ENCODE data around the gene LAD1.

LAD1 gene

DNA sequence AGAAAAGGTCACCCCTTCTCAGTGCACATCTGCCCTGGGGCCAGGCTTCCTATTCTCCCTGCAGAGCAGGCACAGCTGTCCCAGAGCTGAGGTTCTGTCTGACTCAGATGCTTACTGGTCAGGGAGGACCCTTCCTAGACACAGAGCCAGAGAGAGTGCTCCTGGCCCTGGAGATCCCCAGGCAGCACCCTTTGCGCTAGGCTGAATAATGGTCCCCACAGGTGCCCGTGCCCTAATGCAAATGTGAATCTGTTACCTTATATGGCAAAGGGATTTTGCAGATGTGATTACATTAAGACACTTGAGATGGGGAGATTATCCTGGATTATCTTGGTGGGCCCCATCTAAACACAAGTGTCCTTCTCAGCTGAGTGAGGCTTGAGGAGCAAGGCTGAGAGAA is 25.0 kb upstream of the LAD1 start:
- intact Hi-C loops (cut with micrococcal nuclease), result no loop called here
- Mint-ChIP-seq H3K9me3 (no peaks in the 10 kb centered on the region), H3K4me1 (ENCODE audit: low read depth) (peaks cover 12% of the 10 kb centered on the region), H3K36me3 (ENCODE audit: low read depth) (no peaks in the 10 kb centered on the region), H3K27ac (no peak overlapping the region), H3K27me3 (peaks cover 6% of the 10 kb centered on the region), H3K4me3 (no peak overlapping the region)

DNA sequence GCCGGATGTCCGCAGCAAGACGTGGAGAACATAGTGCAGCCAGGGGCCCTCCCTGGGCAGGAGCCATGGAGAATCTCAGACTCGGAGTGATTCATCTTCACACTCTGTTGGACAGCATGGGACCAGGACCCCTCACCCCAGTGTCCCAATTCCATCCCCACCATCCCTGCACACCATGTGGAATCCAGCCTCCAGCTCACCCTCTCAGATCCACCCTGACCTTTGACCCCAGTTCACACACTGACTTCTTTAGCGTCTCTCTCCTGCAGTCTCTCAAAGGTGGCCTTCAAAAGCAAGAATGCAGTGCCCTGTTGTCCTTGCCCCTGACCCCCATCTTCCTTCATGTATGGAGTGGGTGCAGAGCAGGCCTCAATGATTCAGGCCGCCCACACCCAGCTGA is 24.5 kb upstream of the LAD1 start:
- H3K4me3 Mint-ChIP-seq, result no peak overlapping the region
- H3K36me3 Mint-ChIP-seq (ENCODE audit: low read depth), result no peaks in the 10 kb centered on the region
- intact Hi-C loops (cut with micrococcal nuclease), result no loop called here
- peaks cover 8% of the 10 kb centered on the region for H3K27me3 Mint-ChIP-seq
- H3K9me3 Mint-ChIP-seq, result no peaks in the 10 kb centered on the region
- peaks cover 12% of the 10 kb centered on the region for H3K4me1 Mint-ChIP-seq (ENCODE audit: low read depth)
- H3K27ac Mint-ChIP-seq, result no peak overlapping the region

DNA sequence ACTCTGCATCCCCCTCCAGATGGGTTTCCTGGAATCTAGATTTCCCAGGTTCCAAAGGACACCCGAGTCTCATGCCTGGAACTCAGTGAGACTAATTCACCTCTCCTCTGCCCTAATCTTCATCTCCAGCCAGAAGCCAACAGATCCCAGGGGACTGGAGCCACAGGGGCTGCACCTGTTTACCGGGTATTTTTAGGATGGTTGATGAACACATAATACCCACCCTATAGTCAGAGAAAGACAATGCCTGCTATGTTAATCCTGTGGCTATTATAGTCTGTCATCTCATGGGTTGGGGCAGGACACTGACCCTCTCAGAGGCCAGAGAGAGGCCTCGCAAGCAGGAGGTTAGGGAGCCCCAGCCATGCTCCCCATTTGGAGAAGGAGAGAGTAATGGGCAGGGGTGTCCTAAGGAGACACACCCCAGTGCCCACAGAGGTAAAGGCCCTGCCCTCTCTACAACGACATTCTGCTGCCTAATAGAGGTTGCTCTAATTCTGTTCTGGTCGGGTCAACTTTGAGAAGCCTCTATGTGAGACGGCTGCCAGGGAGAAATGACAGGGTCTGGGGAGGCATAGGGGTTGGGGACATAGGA is 23.4 kb upstream of the LAD1 start:
- intact Hi-C loops (cut with micrococcal nuclease), result no loop called here
- Mint-ChIP-seq H3K4me1 (ENCODE audit: low read depth) (peaks cover 2% of the 10 kb centered on the region), H3K4me3 (no peak overlapping the region), H3K27ac (no peak overlapping the region), H3K27me3 (peaks cover 8% of the 10 kb centered on the region), H3K9me3 (no peaks in the 10 kb centered on the region), H3K36me3 (ENCODE audit: low read depth) (no peaks in the 10 kb centered on the region)

DNA sequence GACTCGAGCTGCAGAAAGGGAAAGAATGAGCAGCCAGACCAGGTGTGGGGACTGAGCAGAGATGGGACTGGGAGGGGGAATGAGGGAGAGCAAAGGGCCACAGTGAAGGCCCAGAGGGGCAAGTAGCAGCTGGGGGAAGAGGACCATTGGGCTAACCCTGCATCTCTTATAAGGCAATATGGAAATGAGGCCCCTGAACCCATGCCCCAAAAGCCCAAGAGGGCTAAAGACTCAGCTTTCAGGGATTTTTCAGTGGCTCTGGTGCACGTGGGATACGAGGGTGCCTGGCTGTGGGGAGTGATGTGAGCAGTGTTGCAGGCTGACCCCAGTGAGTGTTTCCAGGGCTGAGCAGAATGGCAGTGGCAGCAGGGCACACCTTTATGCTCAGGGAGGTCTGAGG is 22.9 kb upstream of the LAD1 start:
- Mint-ChIP-seq H3K27me3 (peaks cover 8% of the 10 kb centered on the region), H3K36me3 (ENCODE audit: low read depth) (no peaks in the 10 kb centered on the region), H3K9me3 (no peaks in the 10 kb centered on the region), H3K4me3 (no peak overlapping the region), H3K4me1 (ENCODE audit: low read depth) (no peaks in the 10 kb centered on the region), H3K27ac (no peak overlapping the region)
- intact Hi-C loops (cut with micrococcal nuclease), result no loop called here

DNA sequence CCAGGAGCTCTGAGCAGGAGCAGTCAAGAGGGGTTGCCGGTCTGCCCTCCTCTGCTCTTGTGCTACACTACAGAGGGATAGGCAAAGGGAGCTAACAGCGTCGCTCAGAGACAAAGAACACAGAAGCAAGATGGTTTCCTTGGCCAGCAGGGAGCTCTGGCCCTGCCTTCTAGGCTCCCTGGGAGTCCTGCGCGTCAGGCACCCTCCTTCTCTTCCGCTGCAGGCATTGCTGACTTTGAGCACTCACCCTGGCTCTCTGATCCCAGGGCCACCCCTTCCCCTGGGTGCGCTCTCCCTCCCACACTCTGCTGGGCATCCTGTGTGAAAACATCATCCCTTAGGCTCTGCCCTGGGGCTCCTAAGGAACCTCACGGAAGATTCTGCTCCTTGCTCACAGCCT is 21.9 kb upstream of the LAD1 start:
- Mint-ChIP-seq H3K4me1 (ENCODE audit: low read depth) (no peaks in the 10 kb centered on the region), H3K4me3 (no peak overlapping the region), H3K36me3 (ENCODE audit: low read depth) (no peaks in the 10 kb centered on the region), H3K9me3 (no peaks in the 10 kb centered on the region), H3K27ac (no peak overlapping the region), H3K27me3 (peaks cover 6% of the 10 kb centered on the region)
- intact Hi-C loops (cut with micrococcal nuclease), result no loop called here

DNA sequence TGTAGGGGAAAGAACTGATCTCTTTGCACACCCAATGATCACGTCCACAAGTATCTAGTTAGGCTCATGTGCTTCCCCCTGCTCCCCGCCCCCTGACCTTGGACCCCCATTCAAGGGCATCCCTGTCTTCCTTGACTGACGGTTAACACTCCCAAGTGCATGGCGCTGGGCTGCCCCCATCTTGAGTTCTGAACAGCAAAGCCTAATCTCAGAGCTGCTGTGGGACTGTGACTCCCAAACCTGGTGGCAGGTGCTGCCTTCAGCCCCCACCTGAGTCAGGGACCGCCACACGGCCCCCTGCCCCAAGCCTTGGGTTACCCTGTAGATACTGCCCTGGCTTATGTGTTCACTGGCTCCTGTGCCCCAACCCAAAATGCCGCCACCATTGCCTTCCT is 21.5 kb upstream of the LAD1 start:
- intact Hi-C loops (cut with micrococcal nuclease), result no loop called here
- no peak overlapping the region for H3K27ac Mint-ChIP-seq
- H3K4me3 Mint-ChIP-seq, result no peak overlapping the region
- H3K36me3 Mint-ChIP-seq (ENCODE audit: low read depth), result no peaks in the 10 kb centered on the region
- peaks cover 5% of the 10 kb centered on the region for H3K27me3 Mint-ChIP-seq
- H3K4me1 Mint-ChIP-seq (ENCODE audit: low read depth), result no peaks in the 10 kb centered on the region
- no peaks in the 10 kb centered on the region for H3K9me3 Mint-ChIP-seq

DNA sequence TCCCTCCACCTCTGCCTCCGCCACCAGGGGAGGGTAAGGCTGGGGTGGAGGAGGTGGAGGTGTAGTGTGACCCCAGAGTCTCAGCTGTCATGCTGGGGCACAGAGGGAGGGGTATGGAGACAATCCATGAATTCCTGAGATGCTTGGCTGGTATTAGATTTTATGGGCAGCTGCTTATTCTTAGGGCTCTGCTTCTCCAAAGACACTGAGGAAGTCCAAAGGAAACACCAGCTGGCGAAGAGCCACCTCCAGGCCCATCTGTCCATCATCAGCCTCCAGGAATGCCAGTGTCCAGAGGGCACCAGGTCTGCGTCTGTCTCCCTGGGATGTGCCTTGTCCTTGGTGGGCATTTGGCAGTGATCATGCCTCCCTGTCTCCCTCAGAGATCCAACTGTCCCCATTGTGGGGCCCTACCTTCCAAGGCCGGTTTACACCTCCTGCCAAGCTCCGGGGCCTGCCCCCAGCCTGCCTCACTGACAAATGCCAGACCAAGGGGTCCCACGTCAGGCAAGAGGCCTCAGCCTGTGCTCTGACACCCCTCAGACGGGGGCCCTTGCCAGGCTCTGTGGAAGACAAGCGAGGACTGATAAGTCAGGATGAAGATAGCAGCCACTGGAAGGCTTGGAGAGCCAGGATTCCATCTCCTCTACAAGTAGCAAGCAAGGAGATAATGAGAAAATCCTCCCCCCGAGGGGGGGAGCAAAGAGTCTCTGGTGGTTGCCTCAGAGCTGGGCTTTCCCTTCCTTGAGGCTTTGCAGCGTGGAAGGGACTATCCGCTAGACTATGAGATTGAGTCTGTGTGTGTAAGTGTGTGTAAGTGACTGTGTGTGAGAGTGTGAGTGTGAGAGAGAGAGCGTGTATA is 20.9 kb upstream of the LAD1 start:
- H3K9me3 Mint-ChIP-seq, result no peaks in the 10 kb centered on the region
- no peak overlapping the region for H3K27ac Mint-ChIP-seq
- no peak overlapping the region for H3K4me3 Mint-ChIP-seq
- no peaks in the 10 kb centered on the region for H3K4me1 Mint-ChIP-seq (ENCODE audit: low read depth)
- H3K27me3 Mint-ChIP-seq, result peaks cover 5% of the 10 kb centered on the region
- H3K36me3 Mint-ChIP-seq (ENCODE audit: low read depth), result no peaks in the 10 kb centered on the region
- intact Hi-C loops (cut with micrococcal nuclease), result no loop called here

DNA sequence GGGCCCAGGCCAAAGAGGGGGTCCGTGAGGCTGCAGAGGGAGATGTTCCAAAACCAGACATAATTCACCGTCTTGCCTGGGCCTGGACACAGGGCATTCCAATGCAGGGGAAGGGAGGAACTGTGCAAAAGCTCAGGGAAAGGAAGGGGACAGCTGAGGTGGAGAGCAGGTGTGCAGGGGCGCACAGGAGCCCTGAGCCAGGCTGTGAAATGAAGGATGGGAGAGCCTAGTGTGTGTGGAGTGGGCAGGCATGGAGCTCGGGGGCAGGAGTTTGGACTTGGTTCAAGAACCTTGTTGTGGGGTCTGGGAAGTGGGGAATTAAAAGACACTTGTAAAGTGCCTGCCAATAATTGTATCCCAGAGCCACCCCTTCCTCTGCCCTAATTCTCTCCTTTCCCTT is 20.1 kb upstream of the LAD1 start:
- Mint-ChIP-seq H3K4me3 (no peak overlapping the region), H3K27ac (no peak overlapping the region), H3K27me3 (peaks cover 5% of the 10 kb centered on the region), H3K36me3 (ENCODE audit: low read depth) (no peaks in the 10 kb centered on the region), H3K9me3 (no peaks in the 10 kb centered on the region), H3K4me1 (ENCODE audit: low read depth) (no peaks in the 10 kb centered on the region)
- intact Hi-C loops (cut with micrococcal nuclease), result no loop called here

DNA sequence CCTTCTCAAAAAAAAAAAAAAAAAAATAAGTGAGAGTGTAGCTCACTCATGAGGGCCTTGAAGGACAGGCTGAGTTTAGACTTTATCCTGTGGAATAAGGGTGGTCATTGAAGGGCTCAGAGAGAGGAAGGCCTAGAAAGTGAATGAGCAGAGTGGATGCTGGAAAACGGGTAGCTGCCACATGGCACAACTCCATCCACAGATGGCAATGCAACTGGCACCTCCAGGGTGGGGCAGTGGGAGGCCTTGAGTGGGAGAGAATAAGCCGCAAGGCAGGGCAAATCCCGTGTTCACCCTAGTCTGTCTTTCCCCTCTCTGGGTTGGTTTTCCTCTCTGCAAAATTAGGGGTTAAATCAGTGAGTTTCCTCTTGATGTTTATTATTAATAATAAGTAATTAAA is 19.3 kb upstream of the LAD1 start:
- Mint-ChIP-seq H3K27ac (no peak overlapping the region), H3K4me1 (ENCODE audit: low read depth) (no peaks in the 10 kb centered on the region), H3K36me3 (ENCODE audit: low read depth) (no peaks in the 10 kb centered on the region), H3K27me3 (peaks cover 5% of the 10 kb centered on the region), H3K9me3 (no peaks in the 10 kb centered on the region), H3K4me3 (no peak overlapping the region)
- intact Hi-C loops (cut with micrococcal nuclease), result no loop called here

DNA sequence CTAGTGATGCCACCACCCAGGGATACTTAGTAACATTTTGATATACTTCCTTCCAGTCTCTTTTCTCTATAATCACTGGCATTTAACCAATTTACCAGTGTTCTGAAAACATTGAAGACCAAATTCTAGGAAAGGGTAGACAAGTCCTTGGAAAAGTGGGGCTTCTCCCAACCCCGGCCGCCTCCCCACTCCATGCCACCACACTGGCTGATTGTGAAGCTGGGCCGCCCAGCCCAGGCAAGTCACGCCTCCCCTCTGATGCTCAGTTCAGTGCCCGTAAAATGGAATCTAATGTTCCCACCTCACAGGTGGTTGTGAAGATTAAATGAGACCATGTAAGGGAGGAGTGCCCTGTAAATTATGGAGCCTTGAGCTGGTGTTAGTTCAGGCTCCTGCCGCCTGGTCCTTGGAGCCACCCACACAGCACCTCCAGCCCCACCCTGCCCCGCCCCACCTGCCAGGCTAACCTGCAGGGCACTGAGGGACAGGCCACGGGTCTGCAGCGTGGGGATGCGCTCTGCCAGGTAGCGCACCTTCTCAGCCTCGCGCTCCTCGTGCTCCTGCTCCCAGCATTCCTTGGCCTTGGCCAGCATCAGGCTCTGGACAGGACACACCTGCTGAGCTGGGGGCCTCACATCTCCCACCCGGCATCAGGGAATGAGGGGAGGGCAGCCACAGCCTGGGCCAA is 15.1 kb upstream of the LAD1 start:
- intact Hi-C loops (cut with micrococcal nuclease), result no loop called here
- H3K9me3 Mint-ChIP-seq, result no peaks in the 10 kb centered on the region
- no peak overlapping the region for H3K27ac Mint-ChIP-seq
- no peak overlapping the region for H3K4me3 Mint-ChIP-seq
- no peaks in the 10 kb centered on the region for H3K4me1 Mint-ChIP-seq (ENCODE audit: low read depth)
- H3K27me3 Mint-ChIP-seq, result peaks cover 7% of the 10 kb centered on the region
- no peaks in the 10 kb centered on the region for H3K36me3 Mint-ChIP-seq (ENCODE audit: low read depth)

DNA sequence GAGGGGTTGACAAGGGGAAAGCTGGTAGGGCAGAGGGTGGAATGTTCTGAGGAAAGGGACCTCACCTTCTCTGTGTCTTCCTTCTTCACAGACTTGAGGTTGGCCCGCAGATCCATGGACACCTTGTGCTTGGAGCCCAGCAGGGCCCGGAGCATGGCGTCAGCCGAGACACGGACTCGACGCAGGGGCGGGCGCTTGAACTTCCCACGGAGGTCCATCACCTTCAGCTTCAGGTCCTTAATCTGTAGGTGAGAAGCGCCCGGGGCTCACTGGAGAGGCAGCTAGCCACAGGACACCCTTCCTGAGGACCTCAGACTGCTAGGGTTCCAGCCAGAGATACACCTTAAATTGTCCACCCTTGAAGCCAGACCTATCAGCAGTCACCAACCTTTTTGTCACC is 12.2 kb upstream of the LAD1 start:
- H3K36me3 Mint-ChIP-seq (ENCODE audit: low read depth), result no peaks in the 10 kb centered on the region
- intact Hi-C loops (cut with micrococcal nuclease), result no loop called here
- H3K4me3 Mint-ChIP-seq, result no peak overlapping the region
- H3K27ac Mint-ChIP-seq, result no peak overlapping the region
- H3K4me1 Mint-ChIP-seq (ENCODE audit: low read depth), result no peaks in the 10 kb centered on the region
- no peaks in the 10 kb centered on the region for H3K9me3 Mint-ChIP-seq
- peaks cover 6% of the 10 kb centered on the region for H3K27me3 Mint-ChIP-seq

DNA sequence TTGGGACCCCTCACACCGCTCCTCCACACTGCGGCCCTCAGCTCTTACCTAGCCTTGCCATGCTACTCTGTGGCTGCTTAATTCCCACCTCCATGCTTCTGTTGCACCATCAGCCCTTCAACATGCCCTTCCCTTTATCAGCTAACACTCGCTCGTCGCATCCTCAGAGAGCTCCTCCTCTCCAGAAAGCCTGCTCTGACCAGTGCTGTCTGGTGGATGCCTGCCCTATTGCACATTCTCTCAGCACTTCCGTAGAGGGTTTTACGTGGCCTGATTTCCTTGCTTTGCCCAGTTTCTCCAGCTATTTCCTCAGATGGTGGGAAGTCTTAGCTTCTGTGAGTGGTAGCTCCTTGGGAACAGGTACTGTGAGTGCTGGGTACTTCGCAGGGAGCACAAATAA is 10.3 kb upstream of the LAD1 start:
- H3K4me3 Mint-ChIP-seq, result no peak overlapping the region
- intact Hi-C loops (cut with micrococcal nuclease), result no loop called here
- H3K27ac Mint-ChIP-seq, result no peak overlapping the region
- H3K4me1 Mint-ChIP-seq (ENCODE audit: low read depth), result no peaks in the 10 kb centered on the region
- peaks cover 7% of the 10 kb centered on the region for H3K27me3 Mint-ChIP-seq
- H3K9me3 Mint-ChIP-seq, result no peaks in the 10 kb centered on the region
- no peaks in the 10 kb centered on the region for H3K36me3 Mint-ChIP-seq (ENCODE audit: low read depth)

DNA sequence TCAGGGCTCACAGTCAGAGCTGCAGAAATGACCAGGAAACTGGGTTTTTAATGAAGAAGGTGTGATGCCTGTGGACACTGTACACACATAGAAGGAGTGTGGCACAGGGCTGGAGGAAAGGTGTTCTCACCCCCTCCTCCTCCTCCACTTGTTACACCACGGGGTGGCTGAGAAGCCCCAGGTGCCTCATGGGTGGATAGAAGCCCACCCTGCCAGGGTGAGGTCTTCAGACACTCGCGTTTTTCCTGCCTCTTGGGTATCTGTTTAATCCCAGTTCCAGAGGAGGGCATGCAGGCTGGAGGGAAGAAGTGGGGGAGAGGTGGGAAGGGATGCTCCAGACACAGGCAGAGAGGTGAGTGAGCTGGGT is 9.7 kb upstream of the LAD1 start:
- no peaks in the 10 kb centered on the region for H3K36me3 Mint-ChIP-seq (ENCODE audit: low read depth)
- peaks cover 7% of the 10 kb centered on the region for H3K27me3 Mint-ChIP-seq
- intact Hi-C loops (cut with micrococcal nuclease), result no loop called here
- H3K9me3 Mint-ChIP-seq, result no peaks in the 10 kb centered on the region
- no peak overlapping the region for H3K4me3 Mint-ChIP-seq
- no peak overlapping the region for H3K27ac Mint-ChIP-seq
- no peaks in the 10 kb centered on the region for H3K4me1 Mint-ChIP-seq (ENCODE audit: low read depth)

DNA sequence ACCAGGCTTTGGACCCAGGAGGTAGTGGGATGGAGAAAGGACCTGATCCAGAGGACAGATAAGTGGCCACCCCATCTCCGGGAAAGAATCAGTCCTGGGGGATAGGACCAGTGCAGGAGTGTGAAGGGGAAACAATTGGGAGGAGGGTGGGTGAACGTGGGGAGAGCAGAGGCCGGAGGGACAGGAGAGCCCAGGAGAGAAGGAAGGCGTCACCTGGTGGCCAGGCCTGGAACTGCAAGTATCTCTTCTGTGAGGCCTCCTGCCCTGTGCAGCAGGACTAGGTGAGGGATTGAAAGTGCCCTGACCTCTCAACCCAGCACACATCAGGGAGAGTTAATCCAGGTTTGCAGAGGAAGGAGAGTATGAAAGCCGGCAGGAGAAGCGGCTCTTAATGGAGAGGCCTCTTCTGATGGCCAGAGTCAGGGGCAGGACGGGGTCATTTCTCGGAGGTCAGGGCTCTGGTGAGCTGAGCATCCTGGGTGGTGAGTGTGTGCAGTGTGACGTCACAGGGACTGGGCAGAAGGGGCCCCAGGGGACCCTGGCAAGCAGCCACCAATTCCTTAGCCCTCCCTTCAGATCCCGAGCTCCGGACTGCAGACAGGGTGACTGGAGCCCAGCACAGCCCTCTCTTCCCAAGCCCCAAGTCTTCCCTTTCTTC is 9.2 kb upstream of the LAD1 start:
- intact Hi-C loops (cut with micrococcal nuclease), result no loop called here
- H3K4me1 Mint-ChIP-seq (ENCODE audit: low read depth), result no peaks in the 10 kb centered on the region
- H3K4me3 Mint-ChIP-seq, result no peak overlapping the region

More for the DNA sequence above, 9.2 kb upstream of the LAD1 start:
- Mint-ChIP-seq H3K27ac (no peak overlapping the region), H3K27me3 (peaks cover 7% of the 10 kb centered on the region), H3K36me3 (ENCODE audit: low read depth) (no peaks in the 10 kb centered on the region), H3K9me3 (no peaks in the 10 kb centered on the region)

All from dendritic cell treated with granulocyte-macrophage colony-stimulating factor and Interleukin-4, amounts not matched to agents 40 ng/mL and 50 ng/mL, for 4 days (primary cell).